RWPE1 (cell line): Measurements from ENCODE around the gene PANK3.

Experiments
- CTCF ChIA-PET: fragments of 350-600 bp; sonication (Branson Sonifier 250); formaldehyde crosslinking; extraction: SDS; loops from one replicate; lab custom pipeline; 2021; lab: Yijun Ruan, JAX
- POLR2A ChIA-PET: fragments of 400-600 bp; formaldehyde crosslinking; extraction: SDS; loops from one replicate; lab custom pipeline; 2020; ENCODE audit warnings: antibody characterized with exemption; ENCODE audit not compliant: low non-redundant PET; lab: Yijun Ruan, JAX
- DNase-seq: peaks from one replicate; pipeline ENCODE4 v3.0.0; 2012; ENCODE audit warnings: low spot score
- H3K27ac ChIP-seq: fragments of 450-650 bp; 2 replicates; pipeline ENCODE4 v1.5.1; 2017
- CTCF ChIP-seq: fragments of 450-650 bp; conservative IDR thresholded peaks from 2 replicates; pipeline ENCODE4 v1.5.1; 2017; ENCODE audit warnings: low read depth, mild to moderate bottlenecking

PANK3 gene

GRCh38 chr5:168529374-168530234, 49.6 kb downstream of the PANK3 start:
- POLR2A ChIA-PET, result interaction anchor here (0.5 kb wide), 1 partner anchor 1054 kb away, joined by 4 read pairs; the partner anchor contains the start of gene SPDL1
- CTCF ChIA-PET, result interaction anchor here (0.5 to 1.0 kb wide), 2 partner anchors 13 to 29 kb away, joined by 4 to 6 read pairs; no protein-coding TSS in a partner anchor
- H3K27ac ChIP-seq, result no peak overlapping the region
- DNase-seq, result no peak
- TF ChIP-seq CTCF, result no peak

GRCh38 chr5:168528521-168529373, 50.4 kb downstream of the PANK3 start, which contains the start of gene FBLL1:
Gene FBLL1 (plus strand): TSS chr5:168529305. CDS start chr5:168529505, 200 bp downstream.
- DNase-seq, result peak; percentile 31
- no peak within 1 kb of the TSS for H3K27ac ChIP-seq

GRCh38 chr5:168527756-168528295, 51.3 kb downstream of the PANK3 start:
- no peak for TF ChIP-seq CTCF
- POLR2A ChIA-PET, result no interaction called here
- CTCF ChIA-PET, result interaction anchor here (0.6 kb wide), 1 partner anchor 1850 kb away, joined by 4 read pairs; no protein-coding TSS in a partner anchor
- no peak for DNase-seq
- H3K27ac ChIP-seq, result no peak overlapping the region

More at GRCh38 chr5:168528521-168529373, 50.4 kb downstream of the PANK3 start, which contains the start of gene FBLL1:
- no peak for TF ChIP-seq CTCF
- ChIA-PET POLR2A (no interaction called here), CTCF (no interaction called here)

- no peak for DNase-seq
- no peak for TF ChIP-seq CTCF
- no peak overlapping the region for H3K27ac ChIP-seq
- ChIA-PET POLR2A (no interaction called here), CTCF (no interaction called here)
Measured at GRCh38 chr5:168525856-168526255, 53.3 kb downstream of the PANK3 start.

- no peak overlapping the region for H3K27ac ChIP-seq
- CTCF ChIA-PET, result no interaction called here
- no peak for DNase-seq
- no peak for TF ChIP-seq CTCF
- POLR2A ChIA-PET, result no interaction called here
Measured at GRCh38 chr5:168513861-168514428, 65.2 kb downstream of the PANK3 start.
